ENCODE data around the gene ATP9A. TPM values are rescaled to one million over a fixed set of nuclear protein-coding genes. Genes with fewer than 3 reads are reported as not detected.
"Not testable (repeated sequence)": the region's sequence is repeated elsewhere in the genome, so short reads cannot be mapped to it uniquely, and the experiment has no call there.

Gene ATP9A
- total RNA-seq, result 10 to 100 TPM; 17.6 to 28.2 (median 19.5) TPM

DNA sequence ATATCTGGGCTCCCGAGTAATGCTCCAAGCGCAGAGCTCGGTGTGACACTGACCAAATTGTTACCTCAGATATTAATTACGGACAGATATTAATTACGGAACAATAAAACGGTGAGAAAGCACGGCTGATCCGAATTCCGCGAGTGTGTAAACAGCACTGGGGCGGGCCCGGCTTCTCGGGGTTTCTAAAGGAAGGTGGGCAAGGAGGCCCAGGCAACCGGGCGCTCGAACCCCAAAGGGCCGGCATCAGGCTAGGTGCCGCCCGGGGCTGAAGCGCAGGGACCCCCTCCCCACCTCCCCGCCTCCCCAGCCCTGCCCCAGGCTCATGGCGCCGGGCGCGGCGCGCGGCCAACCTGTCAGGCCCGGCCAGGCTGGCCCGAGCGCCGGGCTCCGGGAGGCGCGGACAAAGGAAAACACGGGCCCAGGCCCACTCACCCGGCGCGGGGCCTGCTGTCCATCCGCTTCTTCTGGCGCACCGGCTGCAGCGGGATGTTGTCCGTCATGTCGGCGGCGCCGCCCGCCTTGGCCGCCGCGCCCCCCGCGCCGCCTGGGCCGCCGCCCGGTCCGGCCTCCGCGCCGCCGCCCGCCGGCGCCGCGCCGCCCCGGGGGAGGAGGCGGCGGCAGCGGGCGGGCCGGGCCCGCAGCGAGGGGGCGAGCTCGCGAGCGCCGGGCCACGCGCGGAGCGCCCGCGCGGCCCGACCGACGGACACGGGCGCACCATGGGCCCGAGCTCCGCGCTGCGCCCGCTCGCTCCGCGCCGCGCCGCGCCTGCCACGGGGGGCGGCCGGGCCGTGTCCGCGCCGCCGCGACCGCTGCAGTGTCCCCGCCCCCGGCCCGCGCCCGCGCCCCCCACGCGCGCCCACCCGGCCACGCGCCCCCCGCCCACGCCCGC is at the start of gene ATP9A:
ATP9A (minus strand) TSS at position 524 of the 892 bp plus-strand sequence; CDS start at position 503, 21 bp downstream.
- H3K36me3 ChIP-seq, result no peaks in the 10 kb centered on the region
- no peak for DNase-seq
- 3% methylated on average over 13 of the region's 131 CpGs; no CpG with 5 or more reads in 1 of the 2 donors for WGBS, 2 donors
- intact Hi-C loops (cut with DNase I), result no loop called here
- TF ChIP-seq POLR2A (IDR thresholded peaks at IDR 0.05) (no peak), CTCF (IDR thresholded peaks at IDR 0.05) (no peak)
- H3K4me1 ChIP-seq, result peaks cover 3 to 30% (median 11%) of the 10 kb centered on the region in 3 donors
- peak within 1 kb of the TSS; percentile 68 to 90 (median 82) for H3K4me3 ChIP-seq
- peak within 1 kb of the TSS; percentile 77 to 89 (median 87) for H3K27ac ChIP-seq
- peaks cover 0 to 3% (median 0%) of the 10 kb centered on the region in 4 donors for H3K27me3 ChIP-seq
- no peaks in the 10 kb centered on the region for H3K9me3 ChIP-seq

GRCh38 chr20:51816856-51817255 is 48.7 kb upstream of the ATP9A start:
- intact Hi-C loops (cut with DNase I); DNase-seq; H3K27ac ChIP-seq; H3K27me3 ChIP-seq; H3K36me3 ChIP-seq; H3K4me3 ChIP-seq; H3K4me1 ChIP-seq; H3K9me3 ChIP-seq: not testable (repeated sequence)
- WGBS, 2 donors, result 75 to 81% methylated on average over 8 of the region's 8 CpGs

- no peaks in the 10 kb centered on the region for H3K36me3 ChIP-seq
- no peaks in the 10 kb centered on the region for H3K9me3 ChIP-seq
- 56 to 66% methylated on average over 5 of the region's 5 CpGs for WGBS, 2 donors
- H3K4me3 ChIP-seq, result no peak overlapping the region
- H3K27me3 ChIP-seq, result no peaks in the 10 kb centered on the region
- intact Hi-C loops (cut with DNase I), result no loop called here
- H3K4me1 ChIP-seq, result no peaks in the 10 kb centered on the region
- H3K27ac ChIP-seq, result no peak overlapping the region
- no peak for TF ChIP-seq POLR2A (IDR thresholded peaks at IDR 0.05)
- no peak for TF ChIP-seq CTCF (IDR thresholded peaks at IDR 0.05)
- no peak for DNase-seq
These were observed 47.3 kb upstream of the ATP9A start for GRCh38 chr20:51815383-51816076.

DNA sequence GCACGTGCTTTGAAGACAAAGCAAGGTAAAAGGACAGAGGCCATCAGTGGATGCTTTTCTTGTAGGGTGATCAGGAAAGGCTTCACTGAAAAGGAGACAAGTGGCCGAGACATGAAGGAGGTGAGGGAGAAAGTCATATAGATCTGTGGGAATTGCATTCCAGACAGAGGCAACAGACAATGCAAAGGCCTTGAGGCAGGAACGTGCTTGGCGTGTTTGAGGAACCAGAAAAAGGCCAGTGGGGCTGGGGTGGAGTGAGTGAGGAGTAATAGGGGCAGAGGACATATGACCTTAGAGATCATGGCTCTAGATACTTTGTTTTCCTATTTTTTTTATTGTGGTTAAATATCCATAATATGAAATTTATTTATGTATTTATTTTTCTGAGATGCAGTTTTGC is 44.7 kb upstream of the ATP9A start:
- intact Hi-C loops (cut with DNase I), result no loop called here
- DNase-seq, result no peak
- Histone ChIP-seq H3K4me1 (no peaks in the 10 kb centered on the region), H3K4me3 (no peak overlapping the region), H3K36me3 (no peaks in the 10 kb centered on the region), H3K9me3 (no peaks in the 10 kb centered on the region), H3K27me3 (no peaks in the 10 kb centered on the region), H3K27ac (no peak overlapping the region)
- no peak for TF ChIP-seq CTCF (IDR thresholded peaks at IDR 0.05)
- TF ChIP-seq POLR2A (IDR thresholded peaks at IDR 0.05), result no peak
- 63 to 69% methylated on average over 4 of the region's 4 CpGs for WGBS, 2 donors

- no peak for DNase-seq
- no peaks in the 10 kb centered on the region for H3K27me3 ChIP-seq
- no peaks in the 10 kb centered on the region for H3K36me3 ChIP-seq
- TF ChIP-seq CTCF (IDR thresholded peaks at IDR 0.05) (no peak), POLR2A (IDR thresholded peaks at IDR 0.05) (no peak)
- intact Hi-C loops (cut with DNase I), result no loop called here
- no peaks in the 10 kb centered on the region for H3K9me3 ChIP-seq
- H3K4me3 ChIP-seq, result no peak overlapping the region
- peak overlapping the region in 1 of 4 donors; percentile 30 for H3K27ac ChIP-seq
- no peaks in the 10 kb centered on the region for H3K4me1 ChIP-seq
- 58 to 59% methylated on average over 8 of the region's 8 CpGs for WGBS, 2 donors
These were observed 43.4 kb upstream of the ATP9A start for GRCh38 chr20:51811514-51812128.
